GM21576 (cell line): Measurements from ENCODE around the gene MOGAT1.
A peak's percentile ranks its signal among the peaks of the same experiment; 100 is the strongest.
"Not testable (repeated sequence)": the region's sequence is repeated elsewhere in the genome, so short reads cannot be mapped to it uniquely, and the experiment has no call there.

Experiments
- ATAC-seq: cut with Tn5 transposase; IDR thresholded peaks from one replicate; pipeline ENCODE4 v1.9.1; 2021; ENCODE audit warnings: mild to moderate bottlenecking, moderate library complexity; ENCODE audit not compliant: unreplicated experiment

MOGAT1 gene

GRCh38 chr2:222669353-222669752 lies 2.1 kb upstream of the MOGAT1 start:
- no peak for ATAC-seq

DNA sequence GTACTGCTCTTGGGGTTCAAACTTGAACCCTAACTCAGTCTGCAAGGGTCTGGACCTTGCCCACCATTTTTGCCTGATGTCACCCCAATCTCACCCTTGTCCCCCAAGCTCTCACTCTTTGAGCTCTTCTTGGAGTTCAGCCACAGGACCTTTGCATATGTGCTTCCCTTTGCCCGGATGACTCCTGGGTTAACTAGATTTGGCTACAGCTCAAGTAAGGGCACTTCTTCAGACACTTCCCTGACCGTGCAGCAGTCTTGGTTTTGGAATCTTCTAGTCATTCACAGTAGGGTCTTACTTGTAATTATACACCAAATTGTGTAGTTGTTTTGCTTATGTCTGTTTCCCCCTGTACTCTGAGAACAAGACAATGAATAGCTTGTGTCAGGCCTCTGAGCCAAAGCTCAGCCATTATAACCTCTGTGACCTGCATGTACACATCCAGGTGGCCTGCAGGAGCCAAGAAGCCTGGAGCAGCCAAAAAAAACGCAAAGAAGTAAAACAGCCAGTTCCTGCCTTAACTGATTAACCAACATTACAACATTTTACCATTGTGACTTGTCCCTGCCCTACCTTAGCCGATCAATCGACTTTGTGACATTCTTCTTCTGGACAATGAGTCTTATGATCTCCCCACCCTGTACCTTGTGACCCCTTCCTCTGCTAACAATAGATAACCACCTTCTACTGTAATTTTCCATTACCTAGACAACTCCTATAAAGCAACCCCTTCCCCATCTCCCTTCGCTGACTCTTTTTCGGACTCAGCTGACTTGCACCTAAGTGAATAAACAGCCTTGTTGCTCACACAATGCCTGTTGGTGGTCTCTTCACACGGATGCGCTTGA lies 1.0 kb upstream of the MOGAT1 start:
- no peak for ATAC-seq

DNA sequence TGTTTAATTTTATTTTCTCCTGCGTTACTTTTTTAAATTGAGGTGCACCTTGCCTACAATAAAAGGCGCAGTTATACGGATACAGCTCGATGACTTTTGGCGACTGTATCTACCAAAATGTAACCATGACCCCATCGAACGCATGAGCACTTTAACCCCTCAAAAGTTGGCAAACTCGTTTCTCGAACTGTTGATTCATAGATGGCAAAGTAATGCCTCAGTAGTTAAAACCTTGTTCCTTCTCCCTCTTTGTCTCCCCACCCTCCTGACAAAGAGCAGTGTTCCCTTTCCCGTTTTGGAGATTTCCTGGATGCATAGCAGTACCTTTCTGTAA lies 577 bp downstream of the MOGAT1 start:
- no peak for ATAC-seq

- no peak for ATAC-seq
These were observed 1.8 kb downstream of the MOGAT1 start for GRCh38 chr2:222673273-222673672.

GRCh38 chr2:222673883-222674282 lies 2.4 kb downstream of the MOGAT1 start:
- no peak for ATAC-seq

DNA sequence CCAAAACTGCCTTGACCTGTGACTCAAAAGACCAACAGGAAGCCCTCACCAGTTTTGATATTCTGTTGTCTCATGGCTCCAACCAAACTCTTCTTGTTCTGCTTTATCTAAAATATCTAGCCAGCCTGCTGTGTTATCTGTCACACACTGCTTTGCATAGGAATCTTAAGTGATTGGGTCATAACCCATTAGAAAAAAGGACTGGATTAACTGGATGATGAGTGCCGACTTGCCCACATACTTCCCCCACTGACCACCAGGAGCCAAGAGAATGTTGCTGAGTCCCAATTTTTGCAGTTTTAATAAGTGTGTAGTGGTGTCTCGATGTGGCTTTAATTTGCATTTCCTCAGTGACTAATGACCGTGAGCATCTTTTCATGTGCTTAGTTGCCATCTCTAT lies 6.5 kb downstream of the MOGAT1 start:
- ATAC-seq = no peak

DNA sequence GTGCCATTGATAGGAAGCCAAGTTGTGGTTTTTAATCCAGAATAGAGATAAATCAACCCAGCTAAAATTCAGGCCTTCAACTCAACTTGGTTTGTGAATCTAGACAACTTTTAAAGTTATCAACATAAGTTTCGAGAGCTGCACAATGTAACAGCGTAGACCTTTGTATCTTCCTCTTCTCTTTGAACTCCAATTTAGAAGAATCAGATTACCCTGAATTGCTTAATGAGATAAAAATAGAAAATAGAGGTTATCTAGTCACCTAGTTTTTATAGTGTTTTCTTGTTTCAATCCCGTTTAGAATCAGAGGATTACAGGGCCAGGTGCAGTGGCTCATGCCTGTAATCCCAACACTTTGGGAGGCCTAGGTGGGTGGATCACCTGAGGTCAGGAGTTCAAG lies 12.3 kb downstream of the MOGAT1 start:
- no peak for ATAC-seq

DNA sequence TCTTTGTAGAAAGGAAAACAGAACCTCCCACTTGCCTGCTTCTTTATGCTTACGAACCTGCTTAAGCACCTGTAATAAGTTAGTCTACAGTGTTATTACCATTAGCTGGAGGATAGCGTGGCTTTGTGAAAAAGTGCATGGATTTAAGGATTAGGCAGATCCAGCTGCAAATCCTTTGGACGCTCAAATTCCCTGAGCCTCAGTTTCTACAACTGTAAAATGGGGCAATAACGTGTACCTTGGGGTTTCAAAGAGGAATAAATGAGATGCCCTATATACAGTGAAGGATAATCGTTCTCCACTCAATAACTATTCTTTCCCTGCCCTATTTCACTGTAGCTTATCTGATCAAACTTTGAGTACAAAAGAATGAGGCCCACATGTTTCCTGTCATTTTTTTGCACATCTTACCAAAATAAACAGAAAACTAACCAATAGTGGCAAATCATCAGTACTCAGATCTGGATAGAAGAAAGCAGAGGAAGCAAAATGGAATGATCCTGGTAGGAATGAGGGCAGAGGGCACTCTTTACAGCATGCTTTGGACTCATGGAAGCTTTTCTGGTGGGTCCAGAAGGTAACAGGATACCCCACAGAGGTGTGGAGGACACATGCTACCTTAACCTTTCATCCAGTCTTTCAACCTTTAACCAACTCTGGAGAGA lies 14.8 kb downstream of the MOGAT1 start:
- no peak for ATAC-seq

- ATAC-seq = no peak
These were observed 17.5 kb downstream of the MOGAT1 start for GRCh38 chr2:222688917-222689316.

DNA sequence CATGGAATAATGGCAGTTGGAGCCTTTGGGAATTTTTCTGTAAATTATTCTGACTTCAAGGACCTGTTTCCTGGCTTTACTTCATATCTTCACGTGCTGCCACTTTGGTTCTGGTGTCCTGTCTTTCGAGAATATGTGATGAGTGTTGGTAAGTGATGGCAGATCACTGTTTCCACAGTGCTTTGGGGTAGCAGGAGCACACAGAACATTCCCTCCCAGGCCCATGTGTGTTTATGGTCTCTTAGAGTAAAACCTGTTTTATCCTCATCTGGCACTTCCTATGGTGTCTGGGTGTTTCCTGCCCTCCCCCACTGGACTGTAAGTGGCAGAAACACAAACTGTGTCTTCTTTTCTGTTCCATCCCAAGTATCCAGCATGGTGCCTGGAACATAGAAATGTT lies 17.9 kb downstream of the MOGAT1 start:
- no peak for ATAC-seq

- ATAC-seq = peak; percentile 97
These were observed 19.2 kb downstream of the MOGAT1 start for GRCh38 chr2:222690564-222691200.

- ATAC-seq = not testable (repeated sequence)
These were observed 22.0 kb downstream of the MOGAT1 start for GRCh38 chr2:222693413-222693812.

DNA sequence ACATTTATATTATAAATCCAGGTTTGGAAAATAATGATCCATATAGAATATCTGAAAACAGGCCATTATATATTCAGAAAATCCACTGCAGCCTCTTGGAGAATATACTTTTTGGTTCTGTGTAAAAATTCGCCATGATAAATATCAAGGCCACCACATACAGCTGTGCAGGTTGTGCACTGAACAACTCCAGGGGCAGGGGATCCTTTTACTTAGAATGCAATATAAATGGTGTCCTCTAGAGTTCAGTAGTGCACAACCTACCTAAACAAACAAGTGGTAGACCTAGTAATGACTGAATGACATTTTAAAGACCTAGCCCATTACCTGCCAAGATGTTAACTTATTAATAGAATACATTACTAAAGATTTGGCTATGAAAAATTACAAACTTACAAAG lies 22.4 kb downstream of the MOGAT1 start:
- peak; percentile 47 for ATAC-seq

GRCh38 chr2:222698276-222698675 lies 26.8 kb downstream of the MOGAT1 start:
- no peak for ATAC-seq

GRCh38 chr2:222701233-222701632 lies 29.8 kb downstream of the MOGAT1 start:
- no peak for ATAC-seq

DNA sequence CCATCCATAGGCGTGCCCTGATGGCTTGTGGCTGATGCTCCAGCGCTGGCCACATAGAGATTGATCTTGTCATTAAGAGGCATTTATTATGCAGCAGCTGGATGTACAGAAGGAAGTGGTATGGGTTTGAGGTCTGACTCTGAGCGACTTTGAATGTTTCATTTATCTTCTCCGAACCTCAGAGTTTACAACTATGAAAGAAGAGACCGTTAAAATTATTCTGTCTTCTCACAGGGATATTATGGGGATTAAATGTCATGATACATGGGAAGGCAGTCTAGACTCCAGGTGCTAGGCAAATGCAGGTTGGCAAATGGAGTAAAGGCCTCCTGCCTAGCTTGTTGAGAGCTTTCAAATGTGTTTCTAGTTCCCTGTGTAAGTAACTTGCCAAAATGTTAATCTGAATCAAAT lies 30.3 kb downstream of the MOGAT1 start:
- no peak for ATAC-seq

DNA sequence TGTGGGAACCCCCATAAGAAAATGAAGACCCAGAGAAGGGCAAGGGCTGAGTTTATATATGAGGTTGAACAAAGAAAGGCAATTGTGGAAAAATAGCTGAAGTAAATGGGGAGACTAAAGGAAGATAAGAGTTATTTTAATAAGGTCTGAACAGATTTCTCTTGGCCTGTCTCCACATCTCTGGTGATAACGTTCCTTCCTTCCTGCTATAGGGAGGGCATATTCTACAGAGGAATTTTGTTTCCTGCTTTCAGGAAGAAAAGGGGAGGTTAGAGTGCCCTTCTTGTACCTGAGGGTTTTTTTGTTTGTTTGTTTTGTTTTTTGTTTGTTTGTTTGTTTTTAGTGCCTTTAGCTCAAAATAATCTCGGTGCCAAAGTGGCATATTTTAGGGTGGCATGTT lies 31.6 kb downstream of the MOGAT1 start:
- ATAC-seq = no peak

DNA sequence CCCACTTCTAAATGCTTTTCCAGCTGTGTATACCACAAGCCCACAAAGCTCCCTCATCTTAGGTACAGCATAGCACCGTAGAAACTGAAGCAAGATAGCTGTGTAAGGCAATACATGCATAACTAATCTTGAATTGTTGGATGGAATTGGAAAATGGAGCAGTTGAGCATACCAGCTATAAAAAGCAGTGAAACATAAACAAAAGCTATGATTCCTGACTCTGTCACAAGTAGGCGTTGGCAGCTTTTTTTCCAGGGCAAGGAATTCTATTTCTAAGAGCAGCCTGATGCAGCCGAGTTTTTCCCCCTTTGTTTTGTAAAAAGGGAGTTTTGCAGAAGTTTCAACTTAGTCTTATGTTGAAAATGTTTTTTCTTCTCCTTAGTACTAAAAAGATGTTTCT lies 32.4 kb downstream of the MOGAT1 start:
- no peak for ATAC-seq

DNA sequence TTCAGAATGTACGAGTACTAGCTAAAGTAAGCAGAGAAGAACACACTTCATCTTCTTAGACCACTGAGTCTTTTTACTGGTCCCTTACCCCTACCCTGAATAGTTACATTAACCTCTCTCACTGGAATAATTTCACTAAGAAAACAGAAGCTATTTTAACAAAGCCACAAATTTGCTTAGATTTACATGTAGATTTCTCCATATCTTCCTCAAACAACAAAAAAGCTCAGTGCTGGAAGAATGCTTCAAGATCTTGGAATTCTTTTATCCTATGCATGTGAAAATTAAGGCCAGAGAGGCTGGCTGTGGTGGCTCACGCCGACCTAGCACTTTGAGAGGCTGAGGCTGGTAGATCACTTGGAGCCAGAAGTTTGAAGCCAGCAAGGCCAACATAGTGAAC lies 35.2 kb downstream of the MOGAT1 start:
- no peak for ATAC-seq

GRCh38 chr2:222707102-222707688 lies 35.7 kb downstream of the MOGAT1 start:
- no peak for ATAC-seq

DNA sequence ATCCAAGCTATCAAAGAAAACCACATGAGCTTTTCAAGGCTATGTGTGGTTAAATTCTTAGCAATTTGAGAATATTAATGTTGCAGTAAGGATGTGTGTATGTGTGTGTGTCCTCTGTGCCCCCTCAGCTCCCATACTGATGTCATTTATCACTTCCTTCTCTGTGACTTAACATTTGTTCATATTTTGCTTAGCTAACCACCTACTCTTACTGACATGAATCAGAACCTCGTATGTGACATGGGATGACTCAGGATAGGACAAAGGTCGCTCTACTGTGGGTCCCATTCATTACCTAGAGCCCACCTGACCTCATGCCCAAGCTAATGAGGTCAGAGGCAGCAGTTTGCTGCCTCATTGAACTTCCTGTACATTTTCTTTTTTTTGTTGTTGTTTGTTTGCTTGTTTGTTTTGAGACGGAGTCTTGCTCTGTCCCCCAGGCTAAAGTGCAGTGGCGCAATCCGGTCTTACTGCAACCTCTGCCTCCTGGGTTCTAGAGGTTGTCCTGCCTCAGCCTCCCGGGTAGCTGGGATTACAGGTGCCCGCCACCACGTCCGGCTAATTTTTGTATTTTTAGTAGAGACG lies 36.3 kb downstream of the MOGAT1 start:
- ATAC-seq = no peak
